ENCODE measurements around the gene RPL23.

RPL23 gene

GRCh38 chr17:38853292-38854219 is at the start of gene RPL23:
Gene RPL23, minus strand, starts transcription at chr17:38853721. Its CDS starts 11 bp downstream, at chr17:38853710.
- intact Hi-C loops (cut with DNase I), result loop anchor here (2.0 to 5.0 kb wide), 2 partner anchors 29 to 299 kb away; partner anchors contain the start of genes CWC25 and PLXDC1
- peak; percentile 82 to 98 (median 94) for DNase-seq

- DNase-seq, result peak in 24 of 42 donors; percentile 26 to 75 (median 54)
- intact Hi-C loops (cut with DNase I), result no loop called here
These were observed 47.6 kb upstream of the RPL23 start for GRCh38 chr17:38900978-38901656.

- intact Hi-C loops (cut with DNase I), result no loop called here
These were observed 45.9 kb upstream of the RPL23 start for GRCh38 chr17:38899421-38899820.

GRCh38 chr17:38898812-38899348 is 45.4 kb upstream of the RPL23 start:
- peak in 2 of 42 donors; percentile 26 to 38 for DNase-seq
- intact Hi-C loops (cut with DNase I), result no loop called here

More at GRCh38 chr17:38899421-38899820, 45.9 kb upstream of the RPL23 start:
- DNase-seq, result no peak

GRCh38 chr17:38898291-38898679 is 44.8 kb upstream of the RPL23 start:
- intact Hi-C loops (cut with DNase I), result no loop called here
- no peak for DNase-seq

GRCh38 chr17:38897671-38898290 is 44.3 kb upstream of the RPL23 start:
- intact Hi-C loops (cut with DNase I), result no loop called here
- DNase-seq, result peak in 9 of 42 donors; percentile 21 to 62 (median 40)

GRCh38 chr17:38897176-38897575 is 43.7 kb upstream of the RPL23 start:
- intact Hi-C loops (cut with DNase I), result no loop called here
- DNase-seq, result peak in 5 of 42 donors; percentile 24 to 53 (median 35)

GRCh38 chr17:38896346-38896954 is 42.9 kb upstream of the RPL23 start:
- no peak for DNase-seq
- intact Hi-C loops (cut with DNase I), result no loop called here

GRCh38 chr17:38894276-38894675 is 40.8 kb upstream of the RPL23 start:
- intact Hi-C loops (cut with DNase I), result no loop called here
- DNase-seq, result no peak

GRCh38 chr17:38893607-38894006 is 40.1 kb upstream of the RPL23 start:
- intact Hi-C loops (cut with DNase I), result no loop called here
- peak in 22 of 42 donors; percentile 22 to 63 (median 48) for DNase-seq

- intact Hi-C loops (cut with DNase I), result no loop called here
- no peak for DNase-seq
These were observed 39.6 kb upstream of the RPL23 start for GRCh38 chr17:38893113-38893512.

- DNase-seq, result no peak
- intact Hi-C loops (cut with DNase I), result no loop called here
These were observed 39.1 kb upstream of the RPL23 start for GRCh38 chr17:38892620-38893019.

- DNase-seq, result peak in 10 of 42 donors; percentile 23 to 58 (median 39)
- intact Hi-C loops (cut with DNase I), result no loop called here
These were observed 38.6 kb upstream of the RPL23 start for GRCh38 chr17:38892083-38892482.

GRCh38 chr17:38891441-38891840 is 37.9 kb upstream of the RPL23 start:
- intact Hi-C loops (cut with DNase I), result no loop called here
- DNase-seq, result no peak

GRCh38 chr17:38890410-38890746 is 36.9 kb upstream of the RPL23 start:
- intact Hi-C loops (cut with DNase I), result no loop called here
- DNase-seq, result no peak

GRCh38 chr17:38889745-38890409 is 36.4 kb upstream of the RPL23 start:
- DNase-seq, result no peak
- intact Hi-C loops (cut with DNase I), result no loop called here

GRCh38 chr17:38888842-38889241 is 35.3 kb upstream of the RPL23 start:
- intact Hi-C loops (cut with DNase I), result no loop called here
- DNase-seq, result no peak

GRCh38 chr17:38886643-38887010 is 33.1 kb upstream of the RPL23 start:
- intact Hi-C loops (cut with DNase I), result no loop called here
- no peak for DNase-seq
